HepG2 (cell line): ENCODE results near the gene EXOC7. TPM values are rescaled to one million over a fixed set of nuclear protein-coding genes. Genes with fewer than 3 reads are reported as not detected.

Source experiments
- BCL6 ChIP-seq: IDR thresholded peaks from 2 replicates; pipeline ENCODE4 v1.6.1; 2016; ENCODE audit warnings: missing genetic modification reagents, missing compliant biosample characterization
- CEBPG ChIP-seq: IDR thresholded peaks from 2 replicates; pipeline ENCODE4 v1.6.1; 2016
- HDAC6 ChIP-seq: fragments of 200-600 bp; sonication (generic); IDR thresholded peaks from 2 replicates; pipeline ENCODE4 v1.7.0; 2017; ENCODE audit warnings: mild to moderate bottlenecking, antibody characterized with exemption, low read length, low read depth
- KAT7 ChIP-seq: IDR thresholded peaks from 2 replicates; pipeline ENCODE4 v1.6.1; 2018; ENCODE audit warnings: borderline replicate concordance, missing compliant biosample characterization
- KDM5B ChIP-seq: sonication (generic); formaldehyde crosslinking; IDR thresholded peaks from 2 replicates; pipeline ENCODE4 v1.4.0; 2020; ENCODE audit warnings: missing genetic modification reagents, mild to moderate bottlenecking, borderline replicate concordance
- KLF15 ChIP-seq: sonication (generic); formaldehyde crosslinking; IDR thresholded peaks from 2 replicates; pipeline ENCODE4 v1.8.1; 2023; ENCODE audit warnings: borderline replicate concordance, mild to moderate bottlenecking, inconsistent platforms, missing genetic modification reagents, mixed read lengths
- MAFF ChIP-seq: IDR thresholded peaks from 2 replicates; pipeline ENCODE4 v1.6.1; 2011; ENCODE audit warnings: low read depth, low read length, improper control_type of control experiment
- MAZ ChIP-seq, 2 experiments: sonication (generic) in 1 of 2; formaldehyde crosslinking in 1 of 2; IDR thresholded peaks; 2 replicates each; pipeline versions ENCODE4 v1.5.0 to v1.6.1; 2012 to 2020; ENCODE audit warnings: low read depth in 2 of 2, mild to moderate bottlenecking in 2 of 2, borderline replicate concordance in 1 of 2, improper control_type of control experiment in 1 of 2, low read length in 1 of 2, missing genetic modification reagents in 1 of 2, moderate library complexity in 1 of 2
- MTF2 ChIP-seq: sonication (generic); formaldehyde crosslinking; IDR thresholded peaks from 2 replicates; pipeline ENCODE4 v1.5.0; 2020; ENCODE audit warnings: missing genetic modification reagents, borderline replicate concordance
- PHF5A ChIP-seq: IDR thresholded peaks from one replicate; pipeline ENCODE4 v1.6.1; 2018; ENCODE audit warnings: low read depth, missing genetic modification reagents; ENCODE audit not compliant: unreplicated experiment
- PPARG ChIP-seq: conservative IDR thresholded peaks from 2 replicates; pipeline ENCODE4 v1.6.1; 2016; ENCODE audit warnings: missing biosample characterization, missing genetic modification reagents
- RBAK ChIP-seq: sonication (generic); formaldehyde crosslinking; IDR thresholded peaks from 2 replicates; pipeline ENCODE4 v1.5.1; 2020; ENCODE audit warnings: mild to moderate bottlenecking, missing genetic modification reagents
- SRSF4 ChIP-seq: fragments of 200-400 bp; formaldehyde crosslinking; IDR thresholded peaks from one replicate; pipeline ENCODE4 v1.6.1; 2018; ENCODE audit warnings: mild to moderate bottlenecking, low read depth, low read length, moderate library complexity; ENCODE audit not compliant: poor library complexity, severe bottlenecking
- TCF7 ChIP-seq: sonication (generic); IDR thresholded peaks from 2 replicates; pipeline ENCODE4 v1.6.1; 2016; ENCODE audit warnings: antibody characterized with exemption, low read depth
- ZEB1 ChIP-seq: IDR thresholded peaks from 2 replicates; pipeline ENCODE4 v1.6.1; 2012; ENCODE audit warnings: mild to moderate bottlenecking, low read depth, inconsistent platforms; ENCODE audit not compliant: insufficient replicate concordance
- ZNF446 ChIP-seq: sonication (generic); formaldehyde crosslinking; IDR thresholded peaks from 2 replicates; pipeline ENCODE4 v1.5.0; 2020; ENCODE audit warnings: mild to moderate bottlenecking, missing genetic modification reagents
- ZNF564 ChIP-seq: sonication (generic); formaldehyde crosslinking; IDR thresholded peaks from 2 replicates; pipeline ENCODE4 v1.8.1; 2023; ENCODE audit warnings: mild to moderate bottlenecking, missing genetic modification reagents
- ZNF570 ChIP-seq: sonication (generic); formaldehyde crosslinking; IDR thresholded peaks from 2 replicates; pipeline ENCODE4 v1.4.0; 2020; ENCODE audit warnings: mild to moderate bottlenecking, missing genetic modification reagents, borderline replicate concordance
- polyA plus RNA-seq, 8 experiments: library from polyadenylated mRNA; depleted of rRNA in 3 of 8; stranded (reverse) in 7 of 8; unstranded in 1 of 8; fragments of >200 nt; fragmentation: Illumina TruSeq in 4 of 8; extraction: Trizol in 4 of 8; gene quantifications; 2 replicates each; pipeline versions ENCODE4 v1.2.1 to v1.2.3, GENCODE V29; 2011 to 2016; ENCODE audit warnings: low read depth in 4 of 8, missing spikeins in 1 of 8, mixed read lengths in 1 of 8; ENCODE audit not compliant: insufficient read depth in 1 of 8
- total RNA-seq, 5 experiments: library from RNA; depleted of rRNA; stranded (reverse); fragments of >200 nt; fragmentation: Illumina TruSeq; extraction: Trizol; gene quantifications; 2 replicates each; pipeline ENCODE4 v1.2.3, GENCODE V29; 2016; ENCODE audit warnings: low read depth in 1 of 5
- TF ChIP-seq, protein P1 (sequence below): IDR thresholded peaks from 2 replicates; pipeline ENCODE4 v1.6.1; 2016
- TF ChIP-seq, protein P2 (sequence below): sonication (generic); formaldehyde crosslinking; IDR thresholded peaks from 2 replicates; pipeline ENCODE4 v1.4.0; 2020; ENCODE audit warnings: missing genetic modification reagents, borderline replicate concordance
- TF ChIP-seq, protein P3 (sequence below): sonication (generic); formaldehyde crosslinking; IDR thresholded peaks from 2 replicates; pipeline ENCODE4 v1.8.1; 2023; ENCODE audit warnings: missing genetic modification reagents, inconsistent platforms, borderline replicate concordance
- TF ChIP-seq, protein P4 (sequence below): sonication (generic); formaldehyde crosslinking; IDR thresholded peaks from 2 replicates; pipeline ENCODE4 v1.5.0; 2020; ENCODE audit warnings: mild to moderate bottlenecking, missing genetic modification reagents, moderate library complexity

EXOC7 gene
- total and polyA plus RNA-seq, 2 of the 13 experiments (the other 11 are each of a cell fraction or from before 2014, with no cell fraction given) = 86.9 to 116 TPM

DNA sequence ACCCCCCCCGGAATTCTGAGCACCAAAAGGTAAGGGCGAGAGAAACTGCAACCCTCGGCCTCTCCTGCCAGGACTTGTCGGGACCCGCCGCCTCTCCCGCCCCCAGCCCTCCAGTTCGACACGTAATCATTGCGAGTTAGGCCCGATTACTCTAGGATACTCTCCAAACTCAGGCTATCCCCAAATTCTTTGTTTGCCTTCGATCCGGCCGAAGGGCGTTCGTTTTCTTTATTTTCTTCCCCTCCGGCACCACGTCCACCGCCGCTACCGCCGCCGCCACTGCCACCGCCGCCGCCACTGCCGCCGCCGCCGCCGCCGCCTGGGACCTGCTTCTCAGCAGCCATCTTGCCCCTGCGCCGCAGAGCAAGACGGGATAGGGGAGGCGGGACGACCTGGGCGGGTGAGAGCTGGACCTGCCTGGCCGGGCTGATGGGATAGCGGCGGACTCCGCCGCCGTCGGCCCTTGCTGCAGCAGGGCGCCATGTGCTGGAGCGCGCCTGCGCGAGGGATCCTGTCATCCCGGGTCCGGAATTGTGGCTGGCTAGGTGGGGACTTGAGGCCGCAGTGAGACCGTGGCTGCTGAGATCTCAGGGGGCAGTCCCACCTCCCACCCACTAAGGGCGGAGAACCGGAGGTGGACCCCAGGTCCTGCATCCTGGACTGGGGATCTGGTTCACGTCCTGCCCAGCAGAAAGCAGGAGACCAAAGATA is 31.3 kb downstream of the EXOC7 start, which contains the start of gene SRP68 (continued):
- TF ChIP-seq, protein P1, sequence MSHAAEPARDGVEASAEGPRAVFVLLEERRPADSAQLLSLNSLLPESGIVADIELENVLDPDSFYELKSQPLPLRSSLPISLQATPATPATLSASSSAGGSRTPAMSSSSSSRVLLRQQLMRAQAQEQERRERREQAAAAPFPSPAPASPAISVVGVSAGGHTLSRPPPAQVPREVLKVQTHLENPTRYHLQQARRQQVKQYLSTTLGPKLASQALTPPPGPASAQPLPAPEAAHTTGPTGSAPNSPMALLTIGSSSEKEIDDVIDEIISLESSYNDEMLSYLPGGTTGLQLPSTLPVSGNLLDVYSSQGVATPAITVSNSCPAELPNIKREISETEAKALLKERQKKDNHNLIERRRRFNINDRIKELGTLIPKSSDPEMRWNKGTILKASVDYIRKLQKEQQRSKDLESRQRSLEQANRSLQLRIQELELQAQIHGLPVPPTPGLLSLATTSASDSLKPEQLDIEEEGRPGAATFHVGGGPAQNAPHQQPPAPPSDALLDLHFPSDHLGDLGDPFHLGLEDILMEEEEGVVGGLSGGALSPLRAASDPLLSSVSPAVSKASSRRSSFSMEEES = peak; percentile 61; the same call in 1 of the 2 replicates
- TF ChIP-seq, protein P2, sequence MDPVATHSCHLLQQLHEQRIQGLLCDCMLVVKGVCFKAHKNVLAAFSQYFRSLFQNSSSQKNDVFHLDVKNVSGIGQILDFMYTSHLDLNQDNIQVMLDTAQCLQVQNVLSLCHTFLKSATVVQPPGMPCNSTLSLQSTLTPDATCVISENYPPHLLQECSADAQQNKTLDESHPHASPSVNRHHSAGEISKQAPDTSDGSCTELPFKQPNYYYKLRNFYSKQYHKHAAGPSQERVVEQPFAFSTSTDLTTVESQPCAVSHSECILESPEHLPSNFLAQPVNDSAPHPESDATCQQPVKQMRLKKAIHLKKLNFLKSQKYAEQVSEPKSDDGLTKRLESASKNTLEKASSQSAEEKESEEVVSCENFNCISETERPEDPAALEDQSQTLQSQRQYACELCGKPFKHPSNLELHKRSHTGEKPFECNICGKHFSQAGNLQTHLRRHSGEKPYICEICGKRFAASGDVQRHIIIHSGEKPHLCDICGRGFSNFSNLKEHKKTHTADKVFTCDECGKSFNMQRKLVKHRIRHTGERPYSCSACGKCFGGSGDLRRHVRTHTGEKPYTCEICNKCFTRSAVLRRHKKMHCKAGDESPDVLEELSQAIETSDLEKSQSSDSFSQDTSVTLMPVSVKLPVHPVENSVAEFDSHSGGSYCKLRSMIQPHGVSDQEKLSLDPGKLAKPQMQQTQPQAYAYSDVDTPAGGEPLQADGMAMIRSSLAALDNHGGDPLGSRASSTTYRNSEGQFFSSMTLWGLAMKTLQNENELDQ (CRISPR knock-in tag) = no peak
- TF ChIP-seq PPARG (CRISPR knock-in tag) = peak; percentile 77; the same call in 1 of the 2 replicates
- peak; percentile 28; the same call in 1 of the 2 replicates for TF ChIP-seq MAZ (IDR thresholded peaks at IDR 0.05; ENCODE audit: borderline replicate concordance, low read depth, low read length)
- peak; percentile 98 for TF ChIP-seq MAZ (CRISPR knock-in tag; IDR thresholded peaks at IDR 0.05; ENCODE audit: low read depth)
- TF ChIP-seq ZEB1 = peak; percentile 70
- no peak for TF ChIP-seq TCF7
- TF ChIP-seq BCL6 (CRISPR knock-in tag) = peak; percentile 35; the same call in 1 of the 2 replicates
- peak; percentile 99; the same call in 1 of the 2 replicates for TF ChIP-seq KAT7
- TF ChIP-seq, protein P3, sequence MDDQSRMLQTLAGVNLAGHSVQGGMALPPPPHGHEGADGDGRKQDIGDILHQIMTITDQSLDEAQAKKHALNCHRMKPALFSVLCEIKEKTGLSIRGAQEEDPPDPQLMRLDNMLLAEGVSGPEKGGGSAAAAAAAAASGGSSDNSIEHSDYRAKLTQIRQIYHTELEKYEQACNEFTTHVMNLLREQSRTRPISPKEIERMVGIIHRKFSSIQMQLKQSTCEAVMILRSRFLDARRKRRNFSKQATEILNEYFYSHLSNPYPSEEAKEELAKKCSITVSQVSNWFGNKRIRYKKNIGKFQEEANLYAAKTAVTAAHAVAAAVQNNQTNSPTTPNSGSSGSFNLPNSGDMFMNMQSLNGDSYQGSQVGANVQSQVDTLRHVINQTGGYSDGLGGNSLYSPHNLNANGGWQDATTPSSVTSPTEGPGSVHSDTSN = no peak
- TF ChIP-seq CEBPG (CRISPR knock-in tag) = no peak; the same call in none of the 2 replicates
- TF ChIP-seq MTF2 (CRISPR knock-in tag) = no peak
- peak; percentile 88 for TF ChIP-seq PHF5A (CRISPR knock-in tag)
- TF ChIP-seq ZNF570 = peak; percentile 88
- no peak for TF ChIP-seq RBAK (CRISPR knock-in tag)
- TF ChIP-seq HDAC6 = no peak
- peak; percentile 90; the same call in 1 of the 2 replicates for TF ChIP-seq ZNF446 (CRISPR knock-in tag)
- TF ChIP-seq SRSF4 = no peak
- TF ChIP-seq, protein P4, sequence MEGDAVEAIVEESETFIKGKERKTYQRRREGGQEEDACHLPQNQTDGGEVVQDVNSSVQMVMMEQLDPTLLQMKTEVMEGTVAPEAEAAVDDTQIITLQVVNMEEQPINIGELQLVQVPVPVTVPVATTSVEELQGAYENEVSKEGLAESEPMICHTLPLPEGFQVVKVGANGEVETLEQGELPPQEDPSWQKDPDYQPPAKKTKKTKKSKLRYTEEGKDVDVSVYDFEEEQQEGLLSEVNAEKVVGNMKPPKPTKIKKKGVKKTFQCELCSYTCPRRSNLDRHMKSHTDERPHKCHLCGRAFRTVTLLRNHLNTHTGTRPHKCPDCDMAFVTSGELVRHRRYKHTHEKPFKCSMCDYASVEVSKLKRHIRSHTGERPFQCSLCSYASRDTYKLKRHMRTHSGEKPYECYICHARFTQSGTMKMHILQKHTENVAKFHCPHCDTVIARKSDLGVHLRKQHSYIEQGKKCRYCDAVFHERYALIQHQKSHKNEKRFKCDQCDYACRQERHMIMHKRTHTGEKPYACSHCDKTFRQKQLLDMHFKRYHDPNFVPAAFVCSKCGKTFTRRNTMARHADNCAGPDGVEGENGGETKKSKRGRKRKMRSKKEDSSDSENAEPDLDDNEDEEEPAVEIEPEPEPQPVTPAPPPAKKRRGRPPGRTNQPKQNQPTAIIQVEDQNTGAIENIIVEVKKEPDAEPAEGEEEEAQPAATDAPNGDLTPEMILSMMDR = peak; percentile 38
- TF ChIP-seq KDM5B (CRISPR knock-in tag) = peak; percentile 97; the same call in 1 of the 2 replicates
- TF ChIP-seq MAFF = no peak
- TF ChIP-seq KLF15 (CRISPR knock-in tag) = peak; percentile 85; the same call in 1 of the 2 replicates
- TF ChIP-seq ZNF564 (CRISPR knock-in tag) = no peak
